Colonic mucosa (tissue), 4 donors: ENCODE data around the gene DHX57. TPM values are rescaled to one million over a fixed set of nuclear protein-coding genes. Genes with fewer than 3 reads are reported as not detected.
"Not testable (repeated sequence)": the region's sequence is repeated elsewhere in the genome, so short reads cannot be mapped to it uniquely, and the experiment has no call there.

Experiments used
- DNase-seq: peaks from one replicate; pipeline ENCODE4 v3.0.0-alpha.2; 2020
- H3K27ac ChIP-seq: fragments of 200-600 bp; one replicate; pipeline ENCODE4 v1.8.0; 2021
- H3K27me3 ChIP-seq: fragments of 200-600 bp; one replicate; pipeline ENCODE4 v1.8.0; 2021
- H3K36me3 ChIP-seq: fragments of 200-600 bp; one replicate; pipeline ENCODE4 v1.8.0; 2021
- H3K4me1 ChIP-seq: fragments of 200-600 bp; one replicate; pipeline ENCODE4 v1.8.0; 2021; ENCODE audit warnings: mild to moderate bottlenecking
- H3K4me3 ChIP-seq: fragments of 200-600 bp; one replicate; pipeline ENCODE4 v1.8.0; 2021
- H3K9ac ChIP-seq, 2 donors: one replicate each; pipeline ENCODE4 v1.7.0; 2013; ENCODE audit warnings: control low read depth in 2 of 2, low read depth in 2 of 2, low read length in 2 of 2
- H3K9me3 ChIP-seq: fragments of 200-600 bp; one replicate; pipeline ENCODE4 v1.8.0; 2021
- intact Hi-C: fragments of 100-400 bp; cut with DNase I; formaldehyde crosslinking; loops from one replicate; pipeline ENCODE4 v1.14.1; 2022
- total RNA-seq, 2 donors: library from RNA; stranded (reverse); fragmentation: NEBNext Ultra II Directional in 1 of 2; extraction: Animal tissue kit (Norgen Biotek cat#: 25700) in 1 of 2; gene quantifications; one replicate each; pipeline ENCODE4 v1.2.1, GENCODE V29; 2021
- TF ChIP-seq, protein P1 (sequence below): fragments of 200-600 bp; IDR thresholded peaks from one replicate; pipeline ENCODE4 v1.8.0; 2022; ENCODE audit warnings: antibody characterized with exemption, mild to moderate bottlenecking
- donor health status: healthy.
- donor health status: DM: no; HTN: no; CAD: no.
- donor health status: DM: no; HTN: no; CAD: no.

DHX57 gene
- total RNA-seq, 2 donors from 2014 or later = 7.9 to 14.7 TPM

DNA sequence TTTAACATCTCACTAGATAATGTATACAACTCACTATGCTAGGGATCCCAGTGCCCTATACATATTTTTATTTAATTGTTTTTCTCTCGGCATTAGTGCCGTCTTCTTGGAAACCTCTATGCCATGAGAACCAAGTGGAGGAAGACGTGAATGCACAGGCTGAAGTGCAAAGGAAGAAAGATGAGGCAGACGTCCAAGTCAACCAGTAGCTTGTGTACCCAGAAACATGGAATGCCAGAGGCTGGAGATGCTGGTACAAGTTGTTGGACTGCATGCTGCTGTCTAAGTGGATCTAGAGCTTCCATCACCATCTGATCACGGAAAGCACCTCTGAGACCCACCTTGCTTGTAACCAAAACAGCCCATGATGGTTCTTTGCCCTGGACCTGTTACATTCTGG is 110.2 kb downstream of the DHX57 start:
- no peaks in the 10 kb centered on the region for H3K27me3 ChIP-seq
- intact Hi-C loops = no loop called here
- no peaks in the 10 kb centered on the region for H3K9me3 ChIP-seq
- no peak for DNase-seq
- no peak overlapping the region for H3K4me3 ChIP-seq
- no peak overlapping the region for H3K27ac ChIP-seq
- no peaks in the 10 kb centered on the region for H3K4me1 ChIP-seq
- no peak overlapping the region for H3K9ac ChIP-seq
- TF ChIP-seq, protein P1, sequence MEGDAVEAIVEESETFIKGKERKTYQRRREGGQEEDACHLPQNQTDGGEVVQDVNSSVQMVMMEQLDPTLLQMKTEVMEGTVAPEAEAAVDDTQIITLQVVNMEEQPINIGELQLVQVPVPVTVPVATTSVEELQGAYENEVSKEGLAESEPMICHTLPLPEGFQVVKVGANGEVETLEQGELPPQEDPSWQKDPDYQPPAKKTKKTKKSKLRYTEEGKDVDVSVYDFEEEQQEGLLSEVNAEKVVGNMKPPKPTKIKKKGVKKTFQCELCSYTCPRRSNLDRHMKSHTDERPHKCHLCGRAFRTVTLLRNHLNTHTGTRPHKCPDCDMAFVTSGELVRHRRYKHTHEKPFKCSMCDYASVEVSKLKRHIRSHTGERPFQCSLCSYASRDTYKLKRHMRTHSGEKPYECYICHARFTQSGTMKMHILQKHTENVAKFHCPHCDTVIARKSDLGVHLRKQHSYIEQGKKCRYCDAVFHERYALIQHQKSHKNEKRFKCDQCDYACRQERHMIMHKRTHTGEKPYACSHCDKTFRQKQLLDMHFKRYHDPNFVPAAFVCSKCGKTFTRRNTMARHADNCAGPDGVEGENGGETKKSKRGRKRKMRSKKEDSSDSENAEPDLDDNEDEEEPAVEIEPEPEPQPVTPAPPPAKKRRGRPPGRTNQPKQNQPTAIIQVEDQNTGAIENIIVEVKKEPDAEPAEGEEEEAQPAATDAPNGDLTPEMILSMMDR = no peak
- no peaks in the 10 kb centered on the region for H3K36me3 ChIP-seq

GRCh38 chr2:38765149-38765548 is 110.6 kb downstream of the DHX57 start:
- Histone ChIP-seq H3K4me3 (no peak overlapping the region), H3K27me3 (no peaks in the 10 kb centered on the region), H3K36me3 (no peaks in the 10 kb centered on the region), H3K27ac (no peak overlapping the region), H3K4me1 (no peaks in the 10 kb centered on the region), H3K9ac (no peak overlapping the region), H3K9me3 (no peaks in the 10 kb centered on the region)
- DNase-seq = no peak
- TF ChIP-seq, protein P1 = no peak
- intact Hi-C loops = no loop called here

- H3K27ac ChIP-seq = no peak overlapping the region
- H3K9ac ChIP-seq = no peak overlapping the region
- no peaks in the 10 kb centered on the region for H3K9me3 ChIP-seq
- intact Hi-C loops = no loop called here
- no peaks in the 10 kb centered on the region for H3K4me1 ChIP-seq
- DNase-seq = no peak
- no peaks in the 10 kb centered on the region for H3K27me3 ChIP-seq
- TF ChIP-seq, protein P1 = no peak
- H3K36me3 ChIP-seq = no peaks in the 10 kb centered on the region
- H3K4me3 ChIP-seq = no peak overlapping the region
Observed at GRCh38 chr2:38763728-38764127, 112.0 kb downstream of the DHX57 start.

GRCh38 chr2:38763228-38763627 is 112.5 kb downstream of the DHX57 start:
- H3K27me3 ChIP-seq = no peaks in the 10 kb centered on the region
- no peaks in the 10 kb centered on the region for H3K9me3 ChIP-seq
- TF ChIP-seq, protein P1 = no peak
- no peak overlapping the region for H3K27ac ChIP-seq
- no peak overlapping the region for H3K9ac ChIP-seq
- no peaks in the 10 kb centered on the region for H3K4me1 ChIP-seq
- no peaks in the 10 kb centered on the region for H3K36me3 ChIP-seq
- no peak overlapping the region for H3K4me3 ChIP-seq
- intact Hi-C loops = no loop called here
- no peak for DNase-seq

GRCh38 chr2:38755891-38756290 is 119.8 kb downstream of the DHX57 start:
- H3K4me3 ChIP-seq, H3K36me3 ChIP-seq, H3K9me3 ChIP-seq, H3K27ac ChIP-seq, H3K4me1 ChIP-seq, H3K27me3 ChIP-seq, DNase-seq, H3K9ac ChIP-seq, intact Hi-C loops: not testable (repeated sequence)

- no peak for DNase-seq
- peaks cover 3% of the 10 kb centered on the region for H3K4me1 ChIP-seq
- no peaks in the 10 kb centered on the region for H3K36me3 ChIP-seq
- no peak overlapping the region for H3K27ac ChIP-seq
- H3K27me3 ChIP-seq = no peaks in the 10 kb centered on the region
- no peak overlapping the region for H3K4me3 ChIP-seq
- TF ChIP-seq, protein P1 = no peak
- H3K9ac ChIP-seq = no peak overlapping the region
- intact Hi-C loops = no loop called here
- H3K9me3 ChIP-seq = no peaks in the 10 kb centered on the region
Observed at GRCh38 chr2:38754506-38754905, 121.2 kb downstream of the DHX57 start.
